Mucosa of rectum (tissue), 2 donors: Measurements from ENCODE around the gene CITED1.

ENCODE experiments used
- H3K27ac ChIP-seq, 2 donors: one replicate each; pipeline ENCODE4 v1.7.0; 2013; ENCODE audit warnings: inconsistent platforms in 2 of 2, low read depth in 2 of 2, low read length in 2 of 2
- H3K27me3 ChIP-seq, 2 donors: one replicate each; pipeline ENCODE4 v1.7.0; 2013; ENCODE audit warnings: low read length in 2 of 2; ENCODE audit not compliant: control insufficient read depth in 2 of 2, insufficient read depth in 2 of 2
- H3K36me3 ChIP-seq, 2 donors: one replicate each; pipeline ENCODE4 v1.7.0; 2013; ENCODE audit warnings: low read length in 2 of 2; ENCODE audit not compliant: control insufficient read depth in 2 of 2, insufficient read depth in 2 of 2
- H3K4me1 ChIP-seq, 2 donors: one replicate each; pipeline ENCODE4 v1.7.0; 2013; ENCODE audit warnings: low read length in 2 of 2, mild to moderate bottlenecking in 1 of 2; ENCODE audit not compliant: control insufficient read depth in 2 of 2, insufficient read depth in 2 of 2
- H3K4me3 ChIP-seq, 2 donors: one replicate each; pipeline ENCODE4 v1.7.0; 2013; ENCODE audit warnings: low read length in 2 of 2
- H3K9ac ChIP-seq, 2 donors: one replicate each; pipeline ENCODE4 v1.7.0; 2013; ENCODE audit warnings: low read length in 2 of 2, low read depth in 1 of 2, mild to moderate bottlenecking in 1 of 2
- H3K9me3 ChIP-seq, 2 donors: one replicate each; pipeline ENCODE4 v1.7.0; 2013; ENCODE audit warnings: low read length in 2 of 2; ENCODE audit not compliant: control insufficient read depth in 2 of 2
- donor health status: healthy.
- donor health status: Normal muscosa, but diverticular disease.

Gene CITED1, protein sequence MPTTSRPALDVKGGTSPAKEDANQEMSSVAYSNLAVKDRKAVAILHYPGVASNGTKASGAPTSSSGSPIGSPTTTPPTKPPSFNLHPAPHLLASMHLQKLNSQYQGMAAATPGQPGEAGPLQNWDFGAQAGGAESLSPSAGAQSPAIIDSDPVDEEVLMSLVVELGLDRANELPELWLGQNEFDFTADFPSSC

DNA sequence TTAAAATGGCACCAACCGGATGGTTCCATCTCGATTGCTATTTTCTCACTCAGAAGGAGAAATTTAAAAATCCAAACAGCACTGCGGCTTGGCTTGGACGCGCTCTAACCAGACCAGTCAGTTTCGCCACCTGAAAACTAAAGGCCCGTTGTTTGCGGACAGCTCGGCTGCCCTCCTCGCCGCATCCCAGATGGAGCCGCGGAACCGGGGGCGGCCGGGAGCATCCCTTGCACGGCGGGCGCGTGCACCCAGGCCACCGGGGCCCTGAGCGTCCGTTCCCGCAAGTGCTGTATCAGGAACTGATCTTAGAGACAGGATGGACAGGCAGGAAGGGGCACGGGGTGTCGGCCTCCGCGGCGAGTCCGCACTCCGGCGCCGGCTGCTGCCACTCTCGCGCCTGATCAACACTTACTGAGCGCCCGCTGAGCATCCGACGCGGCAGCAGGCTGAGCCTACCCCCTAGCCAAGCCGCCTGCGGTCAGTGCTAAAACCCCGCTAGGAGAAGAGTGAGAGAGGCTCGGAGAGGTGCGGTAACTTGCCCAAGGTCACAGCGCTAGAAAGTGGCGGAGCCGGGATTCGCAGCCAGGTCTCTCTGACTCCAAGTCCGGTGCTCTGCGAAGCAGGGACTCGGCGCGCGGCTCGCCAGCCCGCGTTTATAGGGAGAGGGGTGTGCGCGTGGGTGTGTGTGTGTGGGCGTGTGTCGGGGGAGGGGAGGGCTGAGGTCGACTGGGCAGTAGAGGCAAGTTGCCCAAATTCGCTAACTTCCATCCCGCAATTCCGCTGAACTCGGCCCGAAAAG, at the start of gene CITED1:
Gene CITED1 (minus strand): TSS at position 629 of the 799 bp plus-strand sequence. CDS start 3,045 bp downstream, outside the sequence.
- H3K9ac ChIP-seq, result no peak within 1 kb of the TSS
- no peaks in the 10 kb centered on the region for H3K36me3 ChIP-seq
- H3K9me3 ChIP-seq, result no peaks in the 10 kb centered on the region
- H3K4me3 ChIP-seq, result peak within 1 kb of the TSS; percentile 62 to 67
- no peak within 1 kb of the TSS for H3K27ac ChIP-seq
- peaks cover 57 to 75% of the 10 kb centered on the region in 2 donors for H3K27me3 ChIP-seq
- H3K4me1 ChIP-seq, result peaks cover 7 to 13% of the 10 kb centered on the region in 2 donors

DNA sequence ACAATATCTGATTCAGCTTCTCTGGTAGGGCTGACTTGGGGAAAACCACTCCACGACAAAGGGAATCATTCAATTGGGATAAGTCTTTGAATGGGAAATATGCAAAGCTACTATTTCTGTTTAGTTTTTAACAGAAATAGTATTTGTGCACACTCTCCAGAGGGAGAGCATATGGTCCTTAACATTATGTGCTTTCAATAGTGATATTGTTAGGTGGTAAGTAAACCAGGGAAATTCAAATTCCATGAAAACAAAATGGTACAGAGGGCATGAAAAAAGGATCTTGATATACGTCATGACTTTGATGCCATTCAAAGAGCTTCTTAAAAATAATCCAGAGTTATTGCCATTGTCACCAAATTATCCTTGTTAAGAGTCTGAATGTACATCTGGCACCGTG, 47.1 kb upstream of the CITED1 start:
- no peak overlapping the region for H3K4me3 ChIP-seq
- H3K27me3 ChIP-seq, result peaks cover 3% of the 10 kb centered on the region in 2 donors
- H3K36me3 ChIP-seq, result peaks cover 0 to 2% of the 10 kb centered on the region in 2 donors
- H3K27ac ChIP-seq, result no peak overlapping the region
- H3K9me3 ChIP-seq, result no peaks in the 10 kb centered on the region
- H3K4me1 ChIP-seq, result no peaks in the 10 kb centered on the region
- no peak overlapping the region for H3K9ac ChIP-seq

DNA sequence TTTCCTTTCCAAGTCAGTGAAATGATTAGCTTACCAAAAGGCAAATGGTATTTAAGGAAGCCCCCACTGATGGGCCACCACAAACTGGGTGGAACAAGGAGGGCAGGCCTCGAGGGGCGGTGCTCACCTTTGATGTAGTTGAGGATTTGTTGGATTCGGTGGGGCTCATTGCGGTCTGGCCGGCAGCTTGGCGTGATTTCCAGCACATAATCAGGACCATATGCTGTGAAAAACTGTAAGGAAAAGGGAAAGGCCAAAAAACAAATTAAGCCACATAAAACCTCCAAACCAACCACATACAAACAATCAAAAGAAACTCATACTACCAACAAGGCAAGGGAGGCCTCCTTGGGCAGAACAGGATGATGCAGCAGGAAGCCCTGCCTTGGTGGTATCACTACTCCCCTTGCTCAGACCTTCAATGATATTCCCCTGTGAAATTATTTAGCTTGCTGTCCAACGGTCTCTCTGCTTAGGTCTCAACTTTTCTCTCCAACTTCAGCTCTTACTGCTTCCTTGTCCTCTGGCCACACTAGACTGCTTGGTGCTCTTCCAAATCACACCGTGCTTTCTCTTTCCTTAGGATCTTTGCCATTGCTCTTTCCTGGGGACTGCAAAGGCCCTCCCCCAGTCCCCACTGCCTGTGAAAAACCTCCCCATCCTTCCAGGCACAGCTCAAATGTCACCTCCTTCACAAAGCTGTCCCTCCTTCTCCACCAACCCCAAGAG, 46.1 kb upstream of the CITED1 start:
- no peaks in the 10 kb centered on the region for H3K9me3 ChIP-seq
- H3K36me3 ChIP-seq, result peaks cover 2% of the 10 kb centered on the region in 2 donors
- no peaks in the 10 kb centered on the region for H3K4me1 ChIP-seq
- H3K4me3 ChIP-seq, result no peak overlapping the region
- H3K27ac ChIP-seq, result no peak overlapping the region
- H3K9ac ChIP-seq, result no peak overlapping the region
- peaks cover 0 to 3% of the 10 kb centered on the region in 2 donors for H3K27me3 ChIP-seq

DNA sequence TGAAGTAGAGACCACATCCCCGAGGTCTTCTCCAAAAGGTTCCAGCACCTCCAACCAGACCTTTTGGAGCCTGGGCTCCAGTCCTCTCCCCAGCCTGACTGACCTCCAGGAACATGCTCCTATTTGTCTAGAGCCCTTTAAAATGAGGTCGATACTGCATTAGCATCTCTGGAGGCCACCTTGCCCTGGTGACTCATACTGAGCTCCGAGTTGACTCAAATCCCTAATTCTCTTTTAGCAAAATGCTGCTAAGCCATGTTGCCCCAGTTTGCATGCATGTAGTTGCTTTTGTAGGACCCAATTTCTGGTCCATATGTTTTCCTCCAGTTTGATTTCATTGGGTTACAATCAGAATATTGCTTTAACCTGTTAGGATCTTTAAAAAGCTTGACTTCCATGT, 43.5 kb upstream of the CITED1 start:
- Histone ChIP-seq H3K4me1 (no peaks in the 10 kb centered on the region), H3K27ac (no peak overlapping the region), H3K27me3 (peaks cover 0 to 3% of the 10 kb centered on the region in 2 donors), H3K4me3 (no peak overlapping the region), H3K9ac (no peak overlapping the region), H3K36me3 (peaks cover 2% of the 10 kb centered on the region in 2 donors), H3K9me3 (no peaks in the 10 kb centered on the region)

DNA sequence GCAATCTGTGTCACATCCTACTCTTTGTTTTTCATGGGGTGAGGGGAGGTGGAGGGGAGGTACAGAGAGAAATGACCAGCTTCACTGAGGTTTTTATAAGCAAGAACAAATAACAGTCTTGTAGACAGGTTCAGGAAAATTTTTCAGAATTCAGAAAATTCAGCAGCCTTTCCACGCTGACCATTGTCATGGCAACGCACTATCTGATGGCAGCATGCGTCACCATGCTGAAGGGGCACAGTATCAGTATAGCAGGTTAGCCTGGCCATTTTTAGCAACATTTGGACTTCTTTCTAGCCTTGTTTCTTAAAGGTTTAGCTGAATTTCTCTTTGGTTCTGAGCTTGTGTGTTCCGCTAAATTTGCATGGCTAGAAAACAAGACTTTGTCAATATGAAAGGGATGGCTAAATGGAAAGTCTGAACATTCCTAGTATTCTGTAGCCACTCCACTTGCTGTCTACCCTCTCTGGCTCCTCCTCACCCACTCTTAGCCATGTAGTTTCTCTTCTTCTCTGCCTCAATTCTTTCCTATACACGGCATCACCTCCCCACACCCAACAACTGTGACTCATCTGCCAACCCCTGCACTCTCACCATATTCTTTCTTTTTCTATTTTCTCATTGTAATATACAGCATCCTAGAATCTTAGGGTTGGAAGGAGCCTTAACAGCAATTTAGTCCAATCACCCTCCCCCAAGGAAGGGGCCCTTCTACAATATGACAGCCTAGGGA, 42.7 kb upstream of the CITED1 start:
- Histone ChIP-seq H3K4me1 (no peaks in the 10 kb centered on the region), H3K4me3 (no peak overlapping the region), H3K9me3 (no peaks in the 10 kb centered on the region), H3K27me3 (no peaks in the 10 kb centered on the region), H3K9ac (no peak overlapping the region), H3K36me3 (peaks cover 2% of the 10 kb centered on the region in 2 donors), H3K27ac (no peak overlapping the region)

DNA sequence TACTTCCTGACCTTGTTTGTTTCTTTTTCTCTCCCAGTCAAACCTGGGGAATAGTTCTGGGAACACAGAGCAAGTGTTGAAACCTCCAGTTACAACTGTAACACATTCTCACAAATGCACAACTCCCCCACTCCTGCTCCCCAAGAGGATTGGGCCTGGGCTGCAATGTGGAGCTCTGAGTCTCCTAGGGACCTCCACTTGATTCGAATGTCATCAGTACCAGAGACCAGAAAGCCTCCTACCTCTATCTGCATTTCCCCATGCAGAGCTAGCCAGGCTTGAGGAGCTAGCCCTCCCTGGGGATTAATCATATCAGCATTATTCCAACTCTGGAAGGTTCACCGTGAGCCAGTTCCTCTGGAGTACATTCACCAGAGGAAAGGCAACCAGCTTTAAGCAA, 41.7 kb upstream of the CITED1 start:
- H3K4me1 ChIP-seq, result no peaks in the 10 kb centered on the region
- peaks cover 2% of the 10 kb centered on the region in 2 donors for H3K36me3 ChIP-seq
- no peak overlapping the region for H3K4me3 ChIP-seq
- no peaks in the 10 kb centered on the region for H3K27me3 ChIP-seq
- no peak overlapping the region for H3K9ac ChIP-seq
- H3K27ac ChIP-seq, result no peak overlapping the region
- H3K9me3 ChIP-seq, result no peaks in the 10 kb centered on the region

DNA sequence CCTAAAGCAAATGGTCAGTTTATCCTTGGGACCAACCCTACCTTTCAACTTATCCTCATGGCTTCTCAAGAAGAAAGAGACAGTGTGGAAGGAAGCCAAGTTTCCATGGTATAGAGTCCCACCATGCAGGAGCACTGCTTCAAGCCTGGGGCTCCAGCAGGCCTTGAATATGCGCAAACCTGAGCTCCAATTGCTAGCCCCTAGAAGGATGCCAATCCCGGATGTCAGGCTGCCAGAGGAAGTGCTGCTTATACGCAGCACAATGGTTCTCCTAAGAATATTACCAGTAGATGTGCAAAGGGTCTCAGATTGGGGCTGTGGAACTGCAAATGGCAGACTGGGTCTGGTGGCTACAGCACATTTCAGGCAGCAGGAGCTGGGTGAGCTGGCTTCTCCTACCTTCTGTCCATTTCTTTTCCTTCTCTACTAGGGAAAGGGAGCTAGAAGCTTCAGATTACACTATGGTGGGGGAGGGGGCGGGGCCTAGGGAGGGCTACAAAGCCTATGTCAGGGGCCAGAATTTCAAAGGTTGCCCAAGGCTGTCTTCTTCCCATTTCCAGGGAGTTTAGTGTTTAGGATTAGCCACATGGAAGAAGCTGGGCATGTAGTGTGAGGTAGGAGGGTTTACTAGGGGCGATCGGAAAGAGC, 40.7 kb upstream of the CITED1 start:
- H3K27ac ChIP-seq, result no peak overlapping the region
- H3K27me3 ChIP-seq, result no peaks in the 10 kb centered on the region
- H3K9me3 ChIP-seq, result no peaks in the 10 kb centered on the region
- no peak overlapping the region for H3K9ac ChIP-seq
- H3K4me1 ChIP-seq, result no peaks in the 10 kb centered on the region
- H3K4me3 ChIP-seq, result no peak overlapping the region
- H3K36me3 ChIP-seq, result peaks cover 0 to 2% of the 10 kb centered on the region in 2 donors

DNA sequence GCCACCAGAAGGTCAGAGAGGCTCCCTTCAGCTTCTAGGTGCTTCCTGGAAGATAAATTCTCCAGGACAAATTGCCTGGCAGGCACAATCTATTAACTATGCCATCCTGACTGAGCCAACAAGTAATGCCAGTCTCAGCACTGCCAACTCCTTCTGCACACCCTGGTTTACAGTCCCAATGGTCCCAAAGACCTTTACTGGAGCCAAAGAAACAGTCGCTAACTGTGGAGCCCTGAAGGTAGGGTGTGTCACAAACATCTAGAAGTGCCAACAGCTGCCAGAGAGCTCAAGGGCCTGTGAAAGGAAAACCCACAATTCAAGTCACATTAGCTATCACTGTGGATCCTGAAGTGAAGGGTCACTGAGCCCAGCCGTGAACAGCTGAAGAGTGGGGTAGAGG, 34.9 kb upstream of the CITED1 start:
- Histone ChIP-seq H3K27ac (no peak overlapping the region), H3K9ac (no peak overlapping the region), H3K4me1 (no peaks in the 10 kb centered on the region), H3K4me3 (no peak overlapping the region), H3K9me3 (no peaks in the 10 kb centered on the region), H3K27me3 (no peaks in the 10 kb centered on the region), H3K36me3 (no peaks in the 10 kb centered on the region)

DNA sequence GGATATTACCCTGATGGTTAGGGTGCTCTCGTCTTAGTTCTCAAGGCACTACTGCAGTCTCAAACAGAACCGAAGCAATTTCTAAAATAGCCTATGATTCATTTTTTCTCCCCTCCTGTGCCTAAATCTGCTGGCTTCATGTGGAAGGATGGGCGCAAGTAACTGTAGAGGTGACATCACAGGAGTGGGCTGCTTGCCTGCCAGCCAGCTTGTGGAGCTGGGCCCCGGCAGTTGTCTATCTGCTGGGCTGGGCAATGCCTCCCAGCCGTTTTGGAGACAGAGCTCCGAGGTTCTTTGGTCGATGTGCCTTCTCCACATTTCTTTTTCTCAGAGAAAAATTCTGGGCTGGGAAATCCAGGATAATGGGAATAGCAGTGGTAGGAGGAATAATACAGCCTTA, 34.3 kb upstream of the CITED1 start:
- H3K9ac ChIP-seq, result no peak overlapping the region
- H3K4me1 ChIP-seq, result no peaks in the 10 kb centered on the region
- H3K36me3 ChIP-seq, result no peaks in the 10 kb centered on the region
- no peak overlapping the region for H3K27ac ChIP-seq
- H3K9me3 ChIP-seq, result no peaks in the 10 kb centered on the region
- H3K27me3 ChIP-seq, result no peaks in the 10 kb centered on the region
- H3K4me3 ChIP-seq, result no peak overlapping the region
